ENCODE data around the gene SPINK9.

DNA sequence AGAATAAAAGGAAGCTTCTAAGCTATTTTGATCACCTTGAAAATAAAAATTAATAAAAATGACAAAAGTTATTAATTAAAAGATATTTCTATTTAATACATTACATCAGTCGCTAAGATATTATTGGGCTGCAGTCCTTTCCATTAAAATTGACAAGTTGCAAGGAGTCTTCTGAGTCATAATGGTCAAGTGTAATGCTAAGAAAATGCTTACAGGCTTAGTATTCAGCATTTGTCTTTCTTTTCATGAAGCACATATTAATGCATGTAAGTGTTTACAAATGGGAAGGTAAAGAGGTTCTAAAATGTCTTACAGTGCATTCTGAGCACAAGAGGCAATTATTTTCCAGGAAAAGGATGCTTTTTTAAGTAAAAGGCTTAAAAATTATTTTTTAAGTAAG is 17.3 kb downstream of the SPINK9 start:
- TF ChIP-seq CTCF (IDR thresholded peaks at IDR 0.05; ENCODE audit: poor library complexity) (no peak), EZH2phosphoT487 (IDR thresholded peaks at IDR 0.05; ENCODE audit: low read depth, severe bottlenecking, unreplicated experiment) (no peak)

Data from hepatocyte (in vitro differentiated cells).